Suprapubic skin (tissue), 4 donors: ENCODE results near the gene NOS3.

Experiments
- EP300 ChIP-seq: sonication (generic); formaldehyde crosslinking; IDR thresholded peaks from one replicate; pipeline ENCODE4 v1.6.1; 2017; ENCODE audit warnings: antibody characterized with exemption
- POLR2A ChIP-seq, 2 donors: fragments of 450-650 bp; IDR thresholded peaks; one replicate each; pipeline ENCODE4 v1.6.1; 2017; ENCODE audit warnings: antibody characterized with exemption in 2 of 2, mild to moderate bottlenecking in 2 of 2, moderate library complexity in 2 of 2
- POLR2AphosphoS5 ChIP-seq, 3 donors: sonication (generic); formaldehyde crosslinking; IDR thresholded peaks; one replicate each; pipeline ENCODE4 v1.6.1; 2017; ENCODE audit warnings: antibody characterized with exemption in 3 of 3
- TF ChIP-seq, protein P1 (sequence below), 2 donors: fragments of 200-600 bp in 1 of 2; fragments of 450-650 bp in 1 of 2; sonication (generic) in 1 of 2; IDR thresholded peaks; one replicate each; pipeline ENCODE4 v1.5.1; 2016 to 2019; ENCODE audit warnings: antibody characterized with exemption in 2 of 2, mild to moderate bottlenecking in 1 of 2, moderate library complexity in 1 of 2

DNA sequence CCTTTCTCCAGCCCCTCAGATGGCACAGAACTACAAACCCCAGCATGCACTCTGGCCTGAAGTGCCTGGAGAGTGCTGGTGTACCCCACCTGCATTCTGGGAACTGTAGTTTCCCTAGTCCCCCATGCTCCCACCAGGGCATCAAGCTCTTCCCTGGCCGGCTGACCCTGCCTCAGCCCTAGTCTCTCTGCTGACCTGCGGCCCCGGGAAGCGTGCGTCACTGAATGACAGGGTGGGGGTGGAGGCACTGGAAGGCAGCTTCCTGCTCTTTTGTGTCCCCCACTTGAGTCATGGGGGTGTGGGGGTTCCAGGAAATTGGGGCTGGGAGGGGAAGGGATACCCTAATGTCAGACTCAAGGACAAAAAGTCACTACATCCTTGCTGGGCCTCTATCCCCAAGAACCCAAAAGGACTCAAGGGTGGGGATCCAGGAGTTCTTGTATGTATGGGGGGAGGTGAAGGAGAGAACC lies 2.1 kb downstream of the NOS3 start:
- TF ChIP-seq, protein P1, sequence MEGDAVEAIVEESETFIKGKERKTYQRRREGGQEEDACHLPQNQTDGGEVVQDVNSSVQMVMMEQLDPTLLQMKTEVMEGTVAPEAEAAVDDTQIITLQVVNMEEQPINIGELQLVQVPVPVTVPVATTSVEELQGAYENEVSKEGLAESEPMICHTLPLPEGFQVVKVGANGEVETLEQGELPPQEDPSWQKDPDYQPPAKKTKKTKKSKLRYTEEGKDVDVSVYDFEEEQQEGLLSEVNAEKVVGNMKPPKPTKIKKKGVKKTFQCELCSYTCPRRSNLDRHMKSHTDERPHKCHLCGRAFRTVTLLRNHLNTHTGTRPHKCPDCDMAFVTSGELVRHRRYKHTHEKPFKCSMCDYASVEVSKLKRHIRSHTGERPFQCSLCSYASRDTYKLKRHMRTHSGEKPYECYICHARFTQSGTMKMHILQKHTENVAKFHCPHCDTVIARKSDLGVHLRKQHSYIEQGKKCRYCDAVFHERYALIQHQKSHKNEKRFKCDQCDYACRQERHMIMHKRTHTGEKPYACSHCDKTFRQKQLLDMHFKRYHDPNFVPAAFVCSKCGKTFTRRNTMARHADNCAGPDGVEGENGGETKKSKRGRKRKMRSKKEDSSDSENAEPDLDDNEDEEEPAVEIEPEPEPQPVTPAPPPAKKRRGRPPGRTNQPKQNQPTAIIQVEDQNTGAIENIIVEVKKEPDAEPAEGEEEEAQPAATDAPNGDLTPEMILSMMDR (IDR thresholded peaks at IDR 0.05) = no peak
- TF ChIP-seq POLR2A (IDR thresholded peaks at IDR 0.05) (no peak), POLR2AphosphoS5 (IDR thresholded peaks at IDR 0.05) (no peak), EP300 (no peak)
